Dendritic cell treated with granulocyte-macrophage colony-stimulating factor and Interleukin-4, amounts not matched to agents 40 ng/mL and 50 ng/mL, for 4 days (primary cell): ENCODE data around the gene TRIM67.
"Not testable (repeated sequence)": the region's sequence is repeated elsewhere in the genome, so short reads cannot be mapped to it uniquely, and the experiment has no call there.

Source experiments
- H3K27ac Mint-ChIP-seq: one replicate; pipeline ENCODE4 v1.8.0; 2022; ENCODE audit warnings: mild to moderate bottlenecking, mixed read lengths
- H3K27me3 Mint-ChIP-seq: one replicate; pipeline ENCODE4 v1.8.0; 2022; ENCODE audit warnings: mild to moderate bottlenecking, mixed read lengths
- H3K36me3 Mint-ChIP-seq: one replicate; pipeline ENCODE4 v1.8.0; 2022; ENCODE audit warnings: low read depth, mixed read lengths
- H3K4me1 Mint-ChIP-seq: one replicate; pipeline ENCODE4 v1.8.0; 2022; ENCODE audit warnings: low read depth, mixed read lengths
- H3K4me3 Mint-ChIP-seq: one replicate; pipeline ENCODE4 v1.8.0; 2022; ENCODE audit warnings: mild to moderate bottlenecking, moderate library complexity, mixed read lengths
- H3K9me3 Mint-ChIP-seq: one replicate; pipeline ENCODE4 v1.8.0; 2022; ENCODE audit warnings: mixed read lengths
- intact Hi-C: fragments of 100-400 bp; cut with micrococcal nuclease; formaldehyde crosslinking; loops from one replicate; pipeline ENCODE4 v1.15.0; 2022

Gene TRIM67

GRCh38 chr1:231212301-231212700 is 50.4 kb downstream of the TRIM67 start:
- not testable (repeated sequence) for H3K4me3 Mint-ChIP-seq, H3K9me3 Mint-ChIP-seq, H3K27ac Mint-ChIP-seq, H3K36me3 Mint-ChIP-seq, H3K4me1 Mint-ChIP-seq
- intact Hi-C loops = loop anchor here (5.0 kb wide), 2 partner anchors 415 to 570 kb away; partner anchors contain the start of gene COG2
- peaks cover 16% of the 10 kb centered on the region for H3K27me3 Mint-ChIP-seq

GRCh38 chr1:231213831-231214573 is 52.1 kb downstream of the TRIM67 start:
- intact Hi-C loops = loop anchor here (5.0 kb wide), 2 partner anchors 417 to 572 kb away; partner anchors contain the start of gene COG2
- peaks cover 18% of the 10 kb centered on the region for H3K27me3 Mint-ChIP-seq
- H3K27ac Mint-ChIP-seq = no peak overlapping the region

GRCh38 chr1:231214918-231215680 is 53.2 kb downstream of the TRIM67 start:
- no peaks in the 10 kb centered on the region for H3K36me3 Mint-ChIP-seq

More at GRCh38 chr1:231213831-231214573, 52.1 kb downstream of the TRIM67 start:
- Mint-ChIP-seq H3K4me1 (peaks cover 5% of the 10 kb centered on the region), H3K36me3 (no peaks in the 10 kb centered on the region), H3K9me3 (no peaks in the 10 kb centered on the region), H3K4me3 (no peak overlapping the region)

DNA sequence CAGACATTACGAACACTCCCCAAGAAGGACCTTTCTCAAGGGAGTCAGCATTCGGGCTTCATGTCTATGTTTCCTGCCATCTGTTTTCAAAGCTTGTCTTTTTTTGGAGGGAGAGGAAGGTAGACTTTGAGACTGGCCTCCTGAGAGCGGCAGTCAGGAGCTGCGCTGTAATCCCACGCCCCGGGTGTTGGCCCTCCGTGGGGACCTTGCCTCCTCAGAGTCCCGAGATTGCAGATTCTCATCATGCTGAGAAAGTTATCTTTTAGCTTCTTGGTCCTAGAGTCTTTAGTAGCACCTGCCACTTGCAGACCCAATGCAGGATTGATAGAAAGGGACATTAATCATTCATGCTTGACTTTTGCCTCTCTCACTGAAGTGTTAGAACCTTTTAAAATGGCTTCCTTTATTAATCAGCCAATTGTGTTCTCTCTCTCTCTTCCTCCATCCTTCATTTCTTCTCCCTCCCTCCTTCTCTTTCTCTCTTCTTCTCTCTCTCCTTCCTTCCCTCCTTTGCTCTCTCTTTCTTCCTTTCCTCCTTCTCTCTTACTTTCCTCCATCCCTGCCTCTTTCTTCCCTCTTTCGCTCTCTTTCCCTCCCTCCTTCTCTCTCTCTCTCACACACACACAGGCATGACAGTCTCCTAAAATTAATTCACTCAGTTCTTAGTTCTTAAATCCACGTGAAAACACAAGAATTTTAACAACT is 54.0 kb downstream of the TRIM67 start:
- intact Hi-C loops = no loop called here
- Mint-ChIP-seq H3K27me3 (peaks cover 18% of the 10 kb centered on the region), H3K27ac (peak overlapping the region; percentile 1), H3K4me1 (peaks cover 5% of the 10 kb centered on the region), H3K36me3 (no peaks in the 10 kb centered on the region), H3K9me3 (no peaks in the 10 kb centered on the region), H3K4me3 (no peak overlapping the region)

More at GRCh38 chr1:231214918-231215680, 53.2 kb downstream of the TRIM67 start:
- intact Hi-C loops = loop anchor here (5.0 kb wide), 2 partner anchors 418 to 573 kb away; partner anchors contain the start of gene COG2
- H3K27ac Mint-ChIP-seq = no peak overlapping the region
- H3K9me3 Mint-ChIP-seq = no peaks in the 10 kb centered on the region
- peaks cover 18% of the 10 kb centered on the region for H3K27me3 Mint-ChIP-seq
- H3K4me1 Mint-ChIP-seq = peaks cover 5% of the 10 kb centered on the region
- no peak overlapping the region for H3K4me3 Mint-ChIP-seq

GRCh38 chr1:231216498-231216897 is 54.6 kb downstream of the TRIM67 start:
- Mint-ChIP-seq H3K36me3 (no peaks in the 10 kb centered on the region), H3K27me3 (peaks cover 18% of the 10 kb centered on the region), H3K4me1 (peaks cover 2% of the 10 kb centered on the region), H3K27ac (no peak overlapping the region), H3K4me3 (no peak overlapping the region), H3K9me3 (no peaks in the 10 kb centered on the region)
- intact Hi-C loops = no loop called here

DNA sequence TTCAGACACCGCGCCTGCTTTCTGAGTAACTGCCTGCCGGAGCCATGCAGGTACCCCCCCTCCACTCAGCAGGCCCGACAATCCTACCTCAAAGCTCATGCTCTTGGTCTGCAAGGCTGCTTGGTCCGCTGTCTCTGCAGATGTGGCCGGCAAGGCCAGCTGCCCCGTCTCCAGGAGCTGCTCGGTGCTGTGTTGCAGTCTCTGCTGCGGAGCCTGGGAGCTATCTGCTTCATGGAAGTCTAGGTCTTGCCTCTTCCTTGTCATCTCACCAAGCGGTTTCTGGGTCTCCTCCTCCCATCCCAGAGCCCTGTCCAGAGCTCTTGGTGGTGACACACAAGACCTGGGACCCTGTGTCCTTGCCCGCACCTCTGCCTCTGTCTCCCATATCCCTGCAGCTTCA is 55.2 kb downstream of the TRIM67 start:
- Mint-ChIP-seq H3K36me3 (no peaks in the 10 kb centered on the region), H3K4me1 (no peaks in the 10 kb centered on the region), H3K4me3 (no peak overlapping the region), H3K9me3 (no peaks in the 10 kb centered on the region), H3K27me3 (peaks cover 17% of the 10 kb centered on the region), H3K27ac (no peak overlapping the region)
- intact Hi-C loops = no loop called here

DNA sequence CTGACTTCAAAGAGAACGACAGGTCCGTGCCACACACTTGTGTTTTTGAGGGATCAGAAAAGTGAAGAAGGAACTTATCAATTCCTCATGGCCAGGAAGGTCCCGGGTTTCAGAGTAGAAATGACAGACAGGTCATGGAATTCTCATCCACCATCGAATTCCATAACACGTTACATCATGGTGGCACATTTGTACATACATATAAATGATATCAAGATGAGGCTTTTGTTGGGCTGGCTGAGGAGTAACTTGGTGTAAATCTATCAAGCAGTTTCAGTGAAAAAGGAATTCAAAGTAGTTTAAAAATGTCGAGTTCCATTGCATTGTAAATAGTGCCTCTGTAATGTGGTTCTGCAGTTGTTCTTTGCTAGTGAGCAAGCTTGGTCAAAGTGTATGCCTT is 56.2 kb downstream of the TRIM67 start:
- H3K27ac Mint-ChIP-seq = no peak overlapping the region

GRCh38 chr1:231219422-231220401 is 57.9 kb downstream of the TRIM67 start:
- Mint-ChIP-seq H3K4me3 (no peak overlapping the region), H3K27ac (no peak overlapping the region), H3K9me3 (no peaks in the 10 kb centered on the region), H3K36me3 (peaks cover 20% of the 10 kb centered on the region), H3K4me1 (no peaks in the 10 kb centered on the region), H3K27me3 (peaks cover 11% of the 10 kb centered on the region)
- intact Hi-C loops = no loop called here

More for the DNA sequence above, 56.2 kb downstream of the TRIM67 start:
- H3K4me3 Mint-ChIP-seq = no peak overlapping the region
- H3K9me3 Mint-ChIP-seq = no peaks in the 10 kb centered on the region
- peaks cover 8% of the 10 kb centered on the region for H3K36me3 Mint-ChIP-seq
- intact Hi-C loops = no loop called here
- H3K4me1 Mint-ChIP-seq = no peaks in the 10 kb centered on the region
- H3K27me3 Mint-ChIP-seq = peaks cover 15% of the 10 kb centered on the region

DNA sequence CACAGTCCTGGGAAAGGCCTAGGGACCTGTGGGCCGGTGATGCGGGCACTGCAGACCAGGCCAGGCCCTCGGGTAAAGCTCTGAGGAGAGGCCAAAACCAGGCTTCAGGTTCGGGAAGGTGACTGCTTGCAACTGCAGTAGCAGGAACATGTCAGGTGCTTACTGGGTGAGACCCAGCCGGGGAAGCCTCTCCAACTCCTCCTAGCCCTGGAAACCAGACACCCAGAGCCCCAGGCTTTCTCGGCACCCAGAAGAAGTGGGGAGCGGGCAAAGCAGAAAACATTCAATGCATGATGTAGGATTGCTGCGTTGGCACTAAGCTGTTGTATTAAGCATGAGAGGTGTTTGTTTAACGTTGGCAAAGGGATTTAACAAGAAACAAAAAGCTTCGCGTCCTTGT is 58.9 kb downstream of the TRIM67 start:
- Mint-ChIP-seq H3K4me3 (no peak overlapping the region), H3K27ac (no peak overlapping the region), H3K27me3 (peaks cover 11% of the 10 kb centered on the region), H3K36me3 (peaks cover 31% of the 10 kb centered on the region), H3K4me1 (no peaks in the 10 kb centered on the region), H3K9me3 (no peaks in the 10 kb centered on the region)
- intact Hi-C loops = no loop called here

- Mint-ChIP-seq H3K27ac (no peak overlapping the region), H3K9me3 (no peaks in the 10 kb centered on the region), H3K27me3 (no peaks in the 10 kb centered on the region), H3K4me3 (no peak overlapping the region), H3K36me3 (peaks cover 78% of the 10 kb centered on the region), H3K4me1 (no peaks in the 10 kb centered on the region)
- intact Hi-C loops = no loop called here
Observed at GRCh38 chr1:231226156-231226555, 64.3 kb downstream of the TRIM67 start.

DNA sequence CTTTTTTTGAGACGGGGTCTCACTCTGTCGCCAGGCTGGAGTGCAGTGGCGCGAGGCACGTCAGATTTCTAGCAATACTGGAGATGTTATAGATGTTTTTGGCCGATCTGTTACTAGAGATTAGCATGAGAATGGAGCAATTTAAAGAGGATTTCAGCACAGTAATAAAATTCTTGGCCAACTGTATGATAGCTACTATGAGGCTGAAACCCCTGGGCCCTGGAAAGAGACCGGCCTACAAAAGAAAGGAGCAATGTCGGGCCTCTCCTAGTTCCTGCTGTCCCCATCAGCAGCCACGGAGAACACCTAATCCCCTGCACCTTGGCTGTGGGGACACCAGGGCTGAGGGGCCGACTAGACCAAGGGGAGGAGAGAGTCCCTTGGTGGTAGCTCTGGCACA is 69.7 kb downstream of the TRIM67 start:
- intact Hi-C loops = no loop called here
- no peaks in the 10 kb centered on the region for H3K9me3 Mint-ChIP-seq
- peaks cover 71% of the 10 kb centered on the region for H3K36me3 Mint-ChIP-seq
- no peak overlapping the region for H3K27ac Mint-ChIP-seq
- H3K4me1 Mint-ChIP-seq = peaks cover 17% of the 10 kb centered on the region
- no peak overlapping the region for H3K4me3 Mint-ChIP-seq
- H3K27me3 Mint-ChIP-seq = no peaks in the 10 kb centered on the region

DNA sequence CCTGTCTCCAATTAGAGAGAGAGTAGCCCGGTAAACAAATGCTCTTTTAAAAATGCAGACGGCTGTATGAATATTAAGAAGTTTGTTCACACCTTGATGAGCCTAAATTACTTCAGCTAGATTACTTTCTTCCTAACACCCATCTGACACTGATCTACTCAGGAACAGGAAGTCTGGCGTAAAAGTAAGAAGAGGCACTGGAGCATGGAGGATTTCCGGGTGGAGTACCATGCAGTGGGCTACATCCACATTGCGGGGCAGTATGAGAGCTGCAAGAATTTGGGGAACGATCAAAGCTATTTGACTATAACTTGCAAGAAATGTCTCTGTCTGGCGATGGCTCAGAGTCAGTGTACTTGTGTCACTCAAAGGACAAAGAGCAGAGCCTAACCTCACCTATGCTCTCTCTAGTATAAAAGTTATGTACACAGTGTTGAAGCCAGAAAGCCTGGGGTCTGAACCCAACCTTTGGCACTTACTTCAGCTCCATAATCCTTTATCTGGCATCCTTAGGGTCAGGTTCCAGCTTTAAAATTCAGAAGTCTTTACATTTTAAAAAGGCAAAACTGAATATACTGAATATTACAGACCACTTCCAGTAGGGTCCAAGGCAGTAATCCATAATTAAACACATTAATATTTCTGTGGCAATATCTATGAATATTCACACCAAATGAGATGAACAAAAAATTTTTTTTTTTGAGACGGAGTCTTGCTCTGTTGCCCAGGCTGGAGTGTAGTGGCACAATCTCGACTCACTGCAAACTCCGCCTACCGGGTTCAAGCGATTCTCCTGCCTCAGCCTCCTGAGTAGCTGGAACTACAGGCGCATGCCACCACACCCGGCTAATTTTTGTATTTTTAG is 71.2 kb downstream of the TRIM67 start:
- Mint-ChIP-seq H3K27ac (no peak overlapping the region), H3K36me3 (peaks cover 71% of the 10 kb centered on the region), H3K4me1 (peaks cover 27% of the 10 kb centered on the region), H3K4me3 (no peak overlapping the region), H3K9me3 (no peaks in the 10 kb centered on the region), H3K27me3 (no peaks in the 10 kb centered on the region)
- intact Hi-C loops = no loop called here
